Raji (cell line): ENCODE results near the gene BFSP1.

Experiments
- POLR2A ChIP-seq: IDR thresholded peaks from 2 replicates; pipeline ENCODE4 v1.6.1; 2011; ENCODE audit warnings: low read depth, low read length, control low read depth; ENCODE audit not compliant: insufficient read depth

The BFSP1 gene

DNA sequence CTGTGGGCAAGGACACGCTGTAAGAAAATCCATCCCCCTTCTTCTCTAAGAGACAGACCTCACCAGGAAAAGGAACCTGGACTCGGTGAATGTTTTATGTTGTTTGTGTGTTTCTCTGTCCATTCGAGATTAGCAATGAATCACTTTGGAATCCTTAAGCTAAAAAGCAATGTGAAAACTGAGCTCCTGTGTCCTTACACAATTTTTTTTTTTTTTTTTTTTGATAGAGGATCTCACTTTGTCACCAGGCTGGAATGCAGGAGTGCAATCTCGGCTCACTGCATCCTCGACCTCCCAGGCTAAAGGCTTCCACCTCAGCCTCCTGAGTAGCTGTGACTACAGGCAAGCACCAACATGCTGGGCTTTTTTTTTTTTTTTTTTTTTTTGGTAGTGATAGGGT is 32.1 kb downstream of the BFSP1 start:
- no peak for TF ChIP-seq POLR2A

DNA sequence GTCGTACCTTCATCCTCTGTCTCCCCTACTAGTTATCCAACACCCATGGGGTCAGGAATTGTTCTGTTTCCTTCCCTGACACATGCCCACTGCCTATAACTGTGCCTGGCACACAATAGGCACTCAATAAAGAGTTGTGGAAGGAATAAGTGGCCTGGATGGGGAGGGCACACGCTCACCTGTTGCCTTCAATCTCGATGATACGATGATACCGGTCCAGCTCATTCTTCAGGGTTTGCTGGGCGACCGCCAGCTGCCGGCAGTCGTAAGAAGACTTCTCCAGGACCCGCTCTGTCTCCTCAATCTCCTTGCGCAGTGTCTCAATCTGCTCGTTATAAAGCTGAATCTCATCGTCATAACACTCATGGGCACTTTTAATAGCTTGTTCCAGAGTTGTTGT is 32.5 kb downstream of the BFSP1 start:
- TF ChIP-seq POLR2A: no peak

DNA sequence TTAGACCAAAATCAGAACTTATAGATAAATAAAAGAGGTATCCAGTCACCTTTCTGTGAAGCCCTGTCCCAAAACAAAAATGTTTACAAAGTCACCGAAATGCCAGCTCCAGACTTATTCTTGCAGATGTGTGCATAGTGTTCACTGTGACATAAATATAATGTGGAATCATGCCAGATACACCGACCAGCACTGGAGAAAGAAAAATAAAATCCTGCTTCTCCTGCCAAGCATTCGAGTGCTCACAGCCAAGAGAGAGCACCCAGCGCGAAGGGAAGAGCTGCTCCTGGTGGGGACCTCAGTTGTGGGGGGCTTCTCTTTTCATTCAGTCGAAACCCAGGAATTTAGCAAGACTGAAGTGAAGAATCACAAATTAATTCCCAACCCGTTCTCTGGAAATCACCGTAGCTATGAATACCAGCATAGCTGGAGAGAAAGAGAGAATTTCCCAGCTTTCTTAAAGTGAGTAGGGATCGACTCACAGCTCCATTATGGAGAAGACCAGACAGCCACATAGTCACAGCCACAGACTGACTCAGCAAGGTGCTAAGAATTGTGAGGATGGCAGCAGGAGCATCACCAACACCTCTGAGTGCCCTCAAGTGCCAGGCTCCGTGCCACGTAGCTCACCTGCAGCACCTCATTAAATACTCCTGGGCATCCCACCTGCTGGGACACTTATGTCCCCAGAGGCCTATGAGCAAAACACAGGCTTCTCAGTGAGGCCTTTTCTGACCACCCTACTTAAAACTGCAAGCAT is 33.2 kb downstream of the BFSP1 start:
- TF ChIP-seq POLR2A: no peak

DNA sequence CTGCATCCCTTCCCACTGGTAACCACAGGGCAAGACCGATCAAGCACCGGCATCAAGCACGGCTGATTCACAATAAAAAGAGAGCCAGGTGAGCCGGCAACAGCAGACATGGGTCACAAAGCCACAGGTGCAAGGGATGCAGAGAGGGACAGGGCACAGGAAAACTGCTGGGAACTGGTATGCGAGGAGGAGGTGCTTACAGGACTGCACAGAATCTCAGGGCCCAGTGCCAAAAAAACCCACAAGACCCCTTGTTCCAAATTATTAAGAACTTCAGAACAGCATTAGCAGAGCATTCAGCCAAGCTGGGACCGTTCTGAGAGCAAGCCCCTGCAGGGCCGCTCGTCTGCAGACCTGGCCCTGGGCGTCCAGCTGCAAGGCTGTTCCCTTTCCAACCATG is 35.4 kb downstream of the BFSP1 start:
- TF ChIP-seq POLR2A: no peak

DNA sequence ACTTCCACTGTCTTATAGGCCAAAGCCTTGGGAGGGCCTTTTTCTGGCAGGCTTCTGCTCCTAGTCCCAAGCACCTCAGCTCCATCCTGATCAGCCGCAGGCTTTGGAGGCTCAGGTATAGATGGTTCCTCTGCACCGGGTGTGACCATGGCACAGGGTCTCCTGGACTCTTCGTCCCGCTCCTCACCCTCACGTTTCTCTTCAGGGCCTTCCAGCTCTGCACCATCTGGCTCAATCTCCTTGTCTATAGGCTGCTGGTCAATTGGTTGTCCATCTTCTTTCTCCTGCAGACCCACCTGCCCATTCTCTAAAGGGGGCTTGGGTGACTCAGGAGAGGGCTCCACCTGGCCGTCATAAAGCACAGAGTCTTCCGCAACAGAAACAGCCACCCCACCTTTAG is 37.0 kb downstream of the BFSP1 start:
- TF ChIP-seq POLR2A: no peak

DNA sequence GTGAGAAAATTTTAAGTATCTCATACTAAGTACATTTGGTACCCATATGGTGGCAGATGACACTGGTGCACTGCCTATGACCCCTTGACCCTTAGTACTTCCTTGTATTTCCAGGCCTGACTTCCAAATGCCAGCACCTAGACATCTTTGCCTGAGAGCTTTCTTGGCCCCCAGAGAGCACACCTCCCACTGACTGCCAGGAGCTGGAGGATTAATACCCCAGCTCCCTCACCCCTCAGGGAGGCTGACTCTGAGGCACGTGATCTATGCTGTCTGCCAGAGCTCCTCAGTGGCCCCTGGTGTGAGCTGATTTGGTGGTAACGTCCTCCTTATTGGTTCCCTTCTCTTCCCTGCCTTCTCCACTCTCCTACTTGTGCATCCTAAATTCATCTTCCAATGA is 38.0 kb downstream of the BFSP1 start:
- no peak for TF ChIP-seq POLR2A

DNA sequence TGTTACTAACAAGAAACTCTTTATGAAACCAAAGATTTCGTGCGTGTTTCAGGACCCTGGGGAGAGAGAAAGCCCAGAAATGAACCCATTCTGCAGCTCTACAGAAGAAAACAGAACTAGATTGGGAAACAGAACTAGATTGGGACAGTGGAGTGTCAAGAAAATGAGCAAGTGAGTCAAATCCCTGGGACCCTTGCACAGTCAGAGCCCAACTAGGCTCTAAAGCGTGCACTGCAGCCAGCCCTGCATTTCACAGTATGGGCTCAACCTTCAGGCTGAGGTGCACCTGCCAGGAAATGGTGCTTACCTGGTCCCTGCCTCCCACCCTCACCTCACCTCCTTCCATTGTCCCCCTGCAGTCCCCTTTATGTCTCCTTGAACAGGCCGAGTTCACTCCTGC is 39.7 kb downstream of the BFSP1 start:
- TF ChIP-seq POLR2A: no peak

DNA sequence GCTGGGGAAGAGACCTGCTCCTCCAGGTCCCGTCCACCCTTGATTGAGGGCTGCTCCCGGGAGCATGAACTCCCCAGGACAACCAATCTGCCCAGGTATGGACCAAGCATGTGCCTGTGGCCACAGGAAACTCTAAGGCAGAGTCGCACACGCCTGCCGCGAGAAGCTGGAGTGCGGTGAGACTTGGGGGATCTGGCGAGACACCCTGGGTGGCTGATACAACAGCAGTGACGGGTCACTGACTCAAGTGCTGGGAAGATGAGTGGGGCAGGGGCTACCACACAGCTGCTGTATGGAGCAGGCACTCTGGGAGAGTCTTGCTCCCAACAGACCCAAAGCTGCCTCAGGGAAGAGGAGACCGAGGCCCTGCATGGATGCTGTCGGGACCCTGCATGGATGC is 40.1 kb downstream of the BFSP1 start:
- TF ChIP-seq POLR2A: no peak

DNA sequence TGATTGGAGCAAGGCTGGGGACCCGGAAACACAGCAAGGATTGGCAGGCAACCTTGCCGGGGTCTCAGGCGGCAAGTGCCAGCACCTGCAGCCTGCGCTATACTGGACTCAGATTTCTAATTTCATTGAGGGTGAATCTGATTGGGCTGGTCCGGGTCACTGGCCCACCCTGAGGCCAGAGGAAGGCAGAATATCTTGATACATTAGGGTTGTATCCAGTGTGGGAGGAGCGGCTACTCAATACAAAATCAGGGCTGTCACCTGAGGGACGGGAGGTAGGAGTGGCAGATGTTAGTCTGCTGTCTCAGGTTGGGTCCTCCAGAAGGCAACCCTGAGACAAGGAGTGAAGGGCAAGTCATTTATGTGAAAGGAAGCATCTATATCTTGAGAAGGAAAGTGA is 40.7 kb downstream of the BFSP1 start:
- no peak for TF ChIP-seq POLR2A

DNA sequence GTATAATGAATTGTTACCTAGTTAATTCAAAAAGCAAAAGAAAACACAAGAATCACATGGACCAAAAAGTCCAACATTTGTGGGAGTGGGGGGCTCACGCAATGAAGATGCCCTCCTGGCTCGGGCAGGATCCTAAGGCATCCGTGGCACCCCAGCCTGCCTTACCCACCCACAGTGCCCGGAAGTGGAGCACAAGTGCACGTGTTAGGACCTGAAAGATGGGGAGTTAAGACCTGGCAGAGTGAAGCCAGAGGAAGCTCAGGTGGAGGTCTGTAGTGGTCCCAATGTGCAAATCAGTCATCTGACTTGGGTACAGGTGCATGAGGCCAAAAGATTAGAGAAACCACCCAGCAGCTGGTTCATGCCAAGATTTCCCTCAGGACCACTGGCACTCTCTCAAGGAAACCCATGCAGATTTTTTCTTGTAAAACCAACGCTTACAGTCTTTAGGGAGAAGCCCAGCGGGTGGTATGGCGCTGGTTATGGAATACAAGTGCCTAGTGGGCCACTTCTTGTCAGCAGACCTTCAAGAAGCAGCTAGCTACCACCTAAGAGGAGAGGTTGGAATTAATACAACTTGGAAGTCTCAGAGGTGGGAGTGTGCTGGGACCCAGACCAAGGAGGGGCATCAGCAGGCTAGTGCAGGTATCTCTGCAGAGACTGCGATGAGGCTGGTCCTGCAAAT is 42.1 kb downstream of the BFSP1 start:
- TF ChIP-seq POLR2A: no peak

DNA sequence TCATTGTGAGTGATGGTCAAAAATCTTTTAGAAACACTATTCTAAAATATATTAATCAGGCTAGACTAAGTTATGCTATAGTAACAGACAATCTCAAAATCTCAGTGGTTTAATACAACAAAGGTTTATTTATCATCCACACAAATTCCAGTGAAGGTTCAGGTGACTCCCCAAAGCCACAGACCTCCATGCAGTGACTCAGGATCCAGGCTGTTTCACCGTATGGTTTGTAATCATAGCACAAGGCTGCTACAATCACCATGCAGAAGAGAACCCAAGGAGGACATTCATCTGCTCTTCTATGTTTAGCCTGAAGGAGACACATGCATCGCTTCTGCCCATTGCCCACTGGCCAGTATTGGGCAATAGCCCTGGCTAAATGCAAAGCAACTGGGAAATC is 46.2 kb downstream of the BFSP1 start:
- no peak for TF ChIP-seq POLR2A

DNA sequence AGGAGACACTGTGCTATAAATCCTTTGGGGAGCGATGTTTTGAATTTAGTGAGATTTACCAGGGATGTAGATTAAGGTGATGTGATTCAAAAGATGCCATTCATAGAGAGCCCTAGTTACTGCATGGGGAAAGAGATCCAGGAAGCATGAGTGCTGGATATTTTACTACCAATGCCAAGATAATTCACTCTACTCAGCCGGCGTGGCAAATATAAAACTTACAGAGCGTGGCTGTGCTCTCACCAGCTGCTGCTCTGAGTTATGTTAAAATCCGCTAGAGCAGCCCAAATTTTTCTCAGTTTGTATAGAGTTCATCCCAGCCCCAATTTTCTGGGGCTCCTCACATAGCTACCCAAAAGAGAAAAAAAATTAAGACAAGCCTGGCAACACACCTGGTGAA is 48.6 kb downstream of the BFSP1 start:
- TF ChIP-seq POLR2A: no peak

DNA sequence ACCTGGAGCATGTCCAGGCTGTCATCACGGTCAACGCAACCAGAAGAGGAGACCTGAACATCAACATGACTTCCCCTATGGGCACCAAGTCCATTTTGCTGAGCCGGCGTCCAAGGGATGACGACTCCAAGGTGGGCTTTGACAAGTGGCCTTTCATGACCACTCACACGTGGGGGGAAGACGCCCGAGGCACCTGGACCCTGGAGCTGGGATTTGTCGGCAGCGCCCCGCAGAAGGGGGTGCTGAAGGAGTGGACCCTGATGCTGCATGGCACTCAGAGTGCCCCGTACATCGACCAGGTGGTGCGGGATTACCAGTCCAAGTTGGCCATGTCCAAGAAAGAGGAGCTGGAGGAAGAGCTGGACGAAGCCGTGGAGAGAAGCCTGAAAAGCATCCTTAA is 49.5 kb downstream of the BFSP1 start:
- no peak for TF ChIP-seq POLR2A

DNA sequence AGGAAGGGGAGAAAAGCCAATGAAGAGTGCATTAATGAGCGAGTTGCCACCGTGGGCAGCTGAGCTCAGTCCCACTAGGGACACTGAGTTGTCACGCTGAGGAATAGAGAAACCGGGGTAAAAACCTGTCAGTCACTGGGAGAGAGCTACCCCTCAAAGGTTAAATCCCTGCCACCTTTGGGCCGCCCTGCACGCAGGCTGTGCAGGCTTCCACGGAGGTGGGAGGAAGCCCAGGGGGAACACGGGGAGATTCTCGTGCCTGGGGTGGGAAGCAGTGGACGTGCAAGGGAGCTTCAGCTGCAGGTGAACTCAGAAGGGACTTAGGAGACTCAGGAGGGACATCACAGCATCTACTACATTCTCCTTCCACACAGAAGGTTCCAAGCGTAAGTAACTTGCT is 50.5 kb downstream of the BFSP1 start:
- TF ChIP-seq POLR2A: no peak

DNA sequence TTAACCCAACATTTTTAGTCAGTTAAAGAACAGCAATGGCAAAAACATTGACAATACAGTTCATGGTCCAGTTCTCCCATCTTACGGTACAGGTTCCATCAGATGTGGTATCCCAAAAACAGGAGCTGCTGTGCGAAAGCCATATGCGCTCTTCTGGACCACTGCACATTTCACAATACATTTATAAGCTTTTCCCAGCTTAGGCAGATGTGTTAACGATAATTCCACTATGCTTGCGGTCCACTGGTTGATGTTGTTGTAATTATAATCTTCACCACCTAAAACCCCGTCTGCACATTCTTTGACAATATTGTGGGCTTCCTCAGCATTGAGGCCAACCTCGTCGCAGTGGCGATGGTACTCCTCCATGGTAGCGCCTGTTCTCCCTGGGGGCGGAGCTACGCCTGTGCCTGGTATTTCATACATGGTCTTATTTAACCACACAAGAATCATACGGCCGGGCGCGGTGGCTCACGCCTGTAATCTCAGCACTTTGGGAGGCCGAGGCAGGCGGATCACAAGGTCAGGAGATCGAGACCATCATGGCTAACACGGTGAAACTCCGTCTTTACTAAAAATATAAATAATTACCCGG is 52.0 kb downstream of the BFSP1 start:
- TF ChIP-seq POLR2A: no peak

DNA sequence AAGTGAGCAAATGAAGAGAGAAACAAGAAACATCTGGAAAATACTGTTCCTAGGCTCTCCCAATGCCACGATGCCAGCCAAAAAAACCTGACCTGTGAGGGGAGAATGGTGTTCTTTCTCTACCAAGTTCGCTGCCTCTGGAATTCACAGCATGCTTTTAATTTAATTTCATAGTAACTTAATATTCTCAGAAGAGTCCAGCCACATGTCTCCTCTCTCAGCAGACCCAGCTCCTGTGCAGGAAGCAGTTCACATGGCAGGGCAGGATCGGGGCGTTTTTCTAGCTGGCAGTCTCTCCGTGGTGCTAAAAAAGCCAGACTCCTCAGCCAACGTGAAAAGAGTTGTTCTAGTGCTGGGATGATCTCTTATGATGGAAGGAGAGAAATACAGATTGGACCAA is 57.5 kb downstream of the BFSP1 start:
- no peak for TF ChIP-seq POLR2A

DNA sequence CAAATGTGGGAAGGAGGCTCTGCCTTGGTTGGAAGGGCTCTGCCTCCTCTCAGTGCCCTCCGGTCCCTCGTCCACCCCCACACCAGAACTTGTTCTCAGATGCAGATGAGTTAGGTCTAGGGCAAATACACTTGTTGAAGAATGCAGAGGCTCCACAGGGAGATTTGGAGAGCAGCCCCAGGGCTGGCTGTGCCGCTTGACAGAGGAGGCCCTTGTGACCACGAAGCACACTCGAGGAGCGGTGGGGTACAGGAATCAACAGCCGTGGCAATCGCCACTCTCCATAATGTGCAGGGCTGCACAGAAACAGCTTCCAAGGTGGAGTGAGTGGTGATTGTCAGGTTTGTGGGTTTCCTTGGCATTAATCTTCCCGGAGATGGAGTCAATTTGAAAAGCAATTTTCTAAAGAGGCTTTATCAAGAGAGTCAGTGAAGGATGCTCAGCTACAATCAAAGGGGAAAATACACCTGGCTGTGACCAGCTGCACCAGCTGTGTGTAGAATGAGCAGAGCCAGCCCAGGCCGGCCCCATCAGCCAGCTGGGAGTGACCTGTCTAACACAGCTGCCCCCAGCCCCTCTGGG is 59.5 kb downstream of the BFSP1 start:
- TF ChIP-seq POLR2A: no peak

DNA sequence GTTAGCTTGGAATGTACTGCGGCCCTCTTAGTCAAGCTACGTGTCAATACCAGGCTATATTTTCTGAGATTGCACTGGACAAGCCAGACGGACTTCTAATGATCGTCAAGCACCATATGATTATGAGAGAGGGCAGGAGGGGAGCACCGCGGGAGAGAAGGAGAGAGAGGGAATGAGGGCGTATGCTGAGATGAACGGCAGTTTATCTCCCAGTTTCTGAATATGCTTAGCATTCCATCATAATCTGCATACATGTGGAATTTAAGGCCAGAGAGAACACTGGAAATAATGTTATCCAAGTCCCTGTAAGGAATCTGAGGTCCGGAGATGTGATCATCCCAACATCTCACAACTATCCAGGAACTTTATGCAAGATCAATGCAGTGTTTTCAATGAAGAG is 60.2 kb downstream of the BFSP1 start:
- TF ChIP-seq POLR2A: no peak
